ENCODE measurements around the gene ARMC5.

Gene ARMC5

DNA sequence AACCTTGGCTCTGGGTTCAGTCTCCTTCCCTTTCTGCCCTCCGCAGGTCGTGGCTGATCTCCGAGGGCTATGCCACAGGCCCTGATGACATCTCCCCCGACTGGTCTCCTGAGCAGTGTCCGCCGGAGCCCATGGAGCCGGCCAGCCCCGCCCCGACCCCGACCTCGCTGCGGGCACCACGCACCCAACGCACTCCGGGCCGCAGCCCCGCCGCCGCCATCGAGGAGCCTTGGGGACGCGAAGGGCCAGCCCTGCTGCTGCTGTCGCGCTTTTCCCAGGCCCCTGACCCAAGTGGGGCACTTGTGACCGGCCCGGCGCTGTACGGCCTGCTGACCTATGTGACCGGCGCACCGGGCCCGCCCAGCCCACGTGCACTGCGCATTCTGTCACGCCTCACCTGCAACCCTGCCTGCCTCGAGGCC, 5.1 kb downstream of the ARMC5 start:
- no peak for DNase-seq

DNA sequence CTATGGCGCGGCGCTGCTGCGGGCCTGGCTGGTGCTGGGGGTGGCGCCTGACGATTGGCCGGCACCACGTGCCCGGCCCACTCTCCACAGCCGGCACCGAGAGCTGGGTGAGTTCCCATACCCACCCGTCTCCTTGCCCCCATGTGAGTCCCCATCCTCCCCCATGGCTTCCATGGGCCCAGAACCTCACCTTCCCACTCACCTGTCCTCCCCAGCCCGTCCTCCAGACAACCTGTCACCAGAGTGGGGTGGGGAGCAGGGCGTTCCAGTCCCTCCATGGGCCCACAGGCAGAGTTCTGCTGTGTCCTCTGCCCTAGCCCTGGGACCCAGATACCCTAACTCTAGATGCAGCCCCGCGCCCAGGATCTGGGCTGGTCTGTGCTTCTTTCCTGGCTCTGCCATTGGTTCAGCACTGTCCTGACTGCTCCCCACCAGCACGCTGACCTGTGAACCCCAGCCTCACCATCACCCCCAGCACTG, 5.5 kb downstream of the ARMC5 start:
- DNase-seq, result no peak

DNA sequence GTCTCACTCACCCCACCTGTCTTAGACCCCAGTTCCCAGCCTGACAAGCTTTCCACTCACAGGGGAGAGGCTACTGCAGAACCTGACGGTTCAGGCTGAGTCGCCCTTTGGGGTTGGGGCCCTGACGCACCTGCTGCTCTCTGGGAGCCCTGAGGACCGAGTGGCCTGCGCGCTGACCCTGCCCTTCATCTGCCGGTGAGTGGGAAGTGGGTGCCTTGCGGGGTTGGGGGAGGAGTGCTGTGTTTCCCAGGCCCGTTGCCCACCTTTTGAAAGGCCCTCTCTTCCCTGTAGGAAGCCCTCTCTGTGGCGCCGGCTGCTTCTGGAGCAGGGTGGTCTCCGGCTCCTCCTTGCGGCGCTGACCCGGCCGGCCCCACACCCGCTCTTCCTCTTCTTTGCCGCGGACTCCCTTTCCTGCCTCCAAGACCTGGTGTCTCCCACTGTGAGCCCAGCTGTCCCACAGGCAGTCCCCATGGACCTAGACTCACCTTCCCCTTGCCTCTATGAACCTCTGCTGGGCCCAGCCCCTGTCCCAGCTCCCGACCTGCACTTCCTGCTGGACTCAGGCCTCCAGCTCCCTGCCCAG, 6.6 kb downstream of the ARMC5 start:
- DNase-seq, result no peak

DNA sequence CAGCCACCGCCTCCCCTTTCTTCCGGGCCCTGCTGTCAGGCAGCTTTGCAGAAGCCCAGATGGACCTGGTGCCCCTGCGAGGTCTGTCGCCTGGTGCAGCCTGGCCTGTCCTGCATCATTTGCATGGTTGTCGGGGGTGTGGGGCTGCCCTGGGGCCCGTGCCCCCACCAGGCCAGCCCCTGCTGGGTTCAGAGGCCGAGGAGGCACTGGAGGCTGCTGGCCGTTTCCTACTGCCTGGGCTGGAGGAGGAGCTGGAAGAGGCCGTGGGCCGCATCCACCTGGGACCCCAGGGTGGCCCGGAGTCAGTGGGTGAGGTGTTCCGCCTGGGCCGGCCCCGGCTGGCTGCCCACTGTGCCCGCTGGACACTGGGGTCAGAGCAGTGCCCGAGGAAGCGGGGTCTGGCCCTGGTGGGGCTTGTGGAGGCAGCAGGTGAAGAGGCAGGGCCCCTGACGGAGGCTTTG, 7.1 kb downstream of the ARMC5 start:
- DNase-seq, result no peak

DNA sequence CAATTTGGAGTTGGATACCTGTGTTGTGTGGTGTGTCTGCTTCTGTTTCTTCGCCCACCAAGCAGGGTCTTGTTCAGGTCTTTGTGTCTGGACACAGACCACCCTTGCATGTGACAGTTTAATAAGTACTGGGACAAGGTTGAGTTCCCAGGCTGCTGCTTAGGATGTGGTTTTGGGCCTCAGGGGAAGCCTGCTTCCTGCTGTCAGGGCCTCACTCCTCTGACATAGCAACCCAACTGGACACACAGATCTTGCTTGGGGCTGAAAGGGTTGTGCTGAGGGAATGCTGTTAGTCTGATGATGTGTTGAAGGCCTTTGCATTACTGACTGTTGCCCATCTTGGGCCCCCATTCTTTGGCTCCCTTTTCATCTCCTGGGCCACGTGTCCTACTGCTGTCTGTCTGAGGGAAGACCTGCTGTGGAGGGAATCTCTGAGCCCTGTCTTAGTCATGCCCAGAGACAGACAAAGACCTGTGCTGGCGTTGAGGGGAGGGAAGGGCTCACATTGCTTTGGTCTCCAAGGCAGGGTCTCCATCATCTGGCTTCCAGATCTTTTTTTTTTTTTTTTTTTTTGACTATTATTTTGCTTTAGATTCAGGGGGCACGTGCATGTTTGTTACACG, 8.0 kb downstream of the ARMC5 start:
- DNase-seq, result no peak

DNA sequence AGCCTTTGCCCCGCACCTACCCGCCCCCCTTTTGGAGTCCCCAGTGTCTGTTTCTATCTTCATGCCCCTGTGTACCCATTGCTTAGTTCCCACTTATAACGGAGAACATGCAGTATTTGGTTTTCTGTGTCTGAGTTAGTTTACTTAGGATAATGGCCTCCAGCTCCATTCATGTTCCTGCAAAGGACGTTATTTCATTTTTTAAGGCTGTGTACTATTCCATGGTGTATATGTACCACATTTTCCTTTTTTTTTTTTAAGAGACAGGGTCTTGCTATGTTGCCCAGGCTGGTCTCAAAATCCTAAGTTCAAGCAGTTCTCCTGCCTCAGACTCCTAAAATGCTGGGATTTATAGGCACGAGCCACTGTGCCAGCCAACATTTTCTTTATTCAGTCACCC, 8.6 kb downstream of the ARMC5 start:
- DNase-seq, result no peak

DNA sequence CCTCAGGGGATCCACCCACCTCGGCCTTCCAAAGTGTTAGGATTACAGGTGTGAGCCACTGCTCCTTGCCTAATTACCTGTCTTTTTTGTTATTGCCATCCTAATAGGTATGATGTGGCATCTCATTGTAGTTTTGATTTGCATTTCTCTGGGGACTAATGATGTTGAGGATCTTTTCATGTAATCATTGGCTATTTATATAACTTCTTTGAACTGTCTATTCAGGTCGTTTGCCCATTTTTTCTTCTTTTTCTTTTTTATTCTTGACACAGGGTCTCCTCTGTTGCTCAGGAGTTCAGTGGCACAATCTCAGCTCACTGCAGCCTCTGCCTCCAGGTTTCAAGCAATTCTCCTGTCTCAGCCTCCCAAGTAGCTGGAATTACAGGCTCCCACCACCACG, 11.3 kb downstream of the ARMC5 start:
- DNase-seq, result no peak

DNA sequence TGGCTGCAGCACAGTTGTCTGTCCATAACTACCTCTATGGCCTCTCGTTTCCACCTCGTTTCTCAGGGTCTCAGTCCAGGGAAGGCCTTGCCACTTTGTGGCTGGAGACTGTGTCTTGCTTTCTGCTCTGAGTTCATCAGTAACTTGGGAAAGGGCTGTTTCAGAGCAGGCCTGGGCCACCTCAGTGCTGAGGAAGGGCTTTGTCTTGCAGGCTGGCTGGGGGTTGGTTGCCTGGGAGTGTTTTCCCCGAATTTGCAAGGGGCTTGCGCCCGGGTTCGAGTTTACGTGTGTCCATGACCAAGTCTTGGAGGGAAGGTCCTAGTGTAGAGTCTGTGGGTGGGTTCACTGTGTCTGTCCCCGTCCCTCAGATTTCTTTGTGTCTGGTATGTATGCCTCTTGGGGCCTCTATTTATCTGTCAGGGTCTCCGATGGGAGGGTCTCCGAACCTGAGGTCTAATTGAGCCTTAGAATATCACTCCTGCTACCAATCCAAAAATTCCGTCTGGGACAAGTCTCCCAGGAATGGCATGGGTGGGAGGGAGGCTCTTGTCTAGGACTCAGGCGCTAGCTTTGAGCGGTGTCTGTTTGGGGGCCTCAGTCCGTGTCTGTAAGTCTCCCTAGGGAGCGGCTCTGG, 12.1 kb downstream of the ARMC5 start:
- DNase-seq, result no peak

DNA sequence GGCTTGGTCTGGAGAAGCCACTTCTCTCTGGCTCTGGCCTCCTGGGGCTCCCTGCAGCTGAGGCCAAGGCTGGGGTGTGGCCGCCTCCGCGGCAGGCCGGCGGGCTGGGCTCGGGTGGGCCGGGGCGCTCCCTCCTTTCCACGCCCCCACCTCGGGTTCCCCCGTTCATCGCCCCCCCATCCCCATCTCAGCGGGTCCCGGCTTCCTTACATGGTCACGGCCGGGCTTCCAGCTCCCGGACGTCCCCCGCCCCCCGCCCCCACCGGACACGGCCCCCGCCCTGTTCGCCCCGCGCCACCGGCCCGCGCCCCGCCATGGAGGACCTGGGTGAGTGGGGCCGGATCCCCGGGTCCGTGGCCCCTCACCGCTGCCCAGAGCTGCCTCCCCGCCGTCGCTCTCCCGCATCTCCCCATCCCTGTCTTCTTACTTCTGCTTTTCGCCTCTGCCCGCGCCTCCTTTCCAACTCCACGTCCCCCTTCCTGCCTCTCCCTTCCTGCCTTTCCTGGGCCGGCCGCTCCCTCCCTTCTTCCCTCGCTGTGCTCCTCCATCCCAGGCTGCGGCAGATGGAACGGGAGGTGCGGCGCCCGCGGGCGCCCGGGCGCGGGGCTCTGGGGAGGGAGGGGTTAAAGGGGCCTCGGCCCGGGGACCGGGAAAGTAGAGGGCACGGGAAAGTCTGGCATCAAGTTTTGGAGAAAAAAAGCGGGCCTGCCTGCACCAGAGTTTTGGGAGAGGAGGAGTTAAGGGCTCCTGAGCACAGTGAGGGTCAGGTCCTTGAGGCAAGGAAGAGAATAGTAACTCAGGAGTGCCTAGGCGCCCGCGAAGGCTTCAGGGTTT, 12.8 kb downstream of the ARMC5 start, which contains the start of gene TGFB1I1:
Gene TGFB1I1, plus strand, starts transcription at position 278 of the 834 bp plus-strand sequence. Its CDS starts 37 bp downstream, at position 315.
- DNase-seq, result no peak

DNA sequence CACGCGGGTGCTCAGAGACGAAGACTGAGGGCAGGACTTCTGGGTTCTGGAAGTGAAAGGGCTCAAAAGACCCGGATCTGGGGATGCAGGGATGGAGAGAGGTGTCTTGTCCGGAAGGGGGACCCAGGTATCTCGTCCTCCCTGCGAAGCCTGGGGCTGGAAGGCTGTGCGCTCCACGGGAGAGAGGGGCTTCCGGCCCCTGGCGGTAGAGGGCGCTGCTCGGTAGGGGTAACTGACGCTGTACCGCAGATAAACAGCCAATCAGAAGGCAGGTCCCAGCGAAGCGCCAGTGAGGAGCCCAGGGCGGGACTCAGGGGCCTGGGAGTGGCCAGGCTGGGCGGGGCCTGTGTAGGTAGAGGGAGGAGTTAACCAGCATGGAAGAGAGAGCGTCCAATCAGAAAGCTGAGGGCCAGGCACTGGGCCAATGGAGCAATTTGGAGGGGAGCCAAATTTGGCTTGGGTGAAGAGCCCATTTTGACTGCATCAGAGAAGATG, 13.5 kb downstream of the ARMC5 start:
- DNase-seq, result peak in 2 of 5 donors; percentile 30 to 71

DNA sequence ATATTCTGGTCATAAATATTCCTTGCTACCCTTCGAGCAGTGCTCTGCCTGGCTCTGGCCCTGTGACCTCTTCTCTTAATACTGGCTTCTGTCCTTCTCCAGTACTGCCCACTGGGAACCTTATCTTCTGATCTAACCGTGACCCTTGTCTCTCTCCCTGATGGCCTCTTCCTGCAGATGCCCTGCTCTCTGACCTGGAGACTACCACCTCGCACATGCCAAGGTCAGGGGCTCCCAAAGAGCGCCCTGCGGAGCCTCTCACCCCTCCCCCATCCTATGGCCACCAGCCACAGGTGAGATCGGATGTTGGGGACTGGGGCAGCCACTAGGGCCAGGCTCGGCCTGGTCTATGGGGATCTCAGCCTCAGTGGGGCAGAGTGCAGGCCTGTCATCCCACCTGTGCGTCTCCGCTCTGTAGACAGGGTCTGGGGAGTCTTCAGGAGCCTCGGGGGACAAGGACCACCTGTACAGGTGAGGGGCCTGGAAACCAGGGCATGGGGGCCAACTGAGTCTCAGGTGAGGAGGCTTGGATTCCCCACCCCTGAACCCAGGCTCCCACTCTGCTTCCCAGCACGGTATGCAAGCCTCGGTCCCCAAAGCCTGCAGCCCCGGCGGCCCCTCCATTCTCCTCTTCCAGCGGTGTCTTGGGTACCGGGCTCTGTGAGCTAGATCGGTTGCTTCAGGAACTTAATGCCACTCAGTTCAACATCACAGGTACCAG, 14.1 kb downstream of the ARMC5 start:
- DNase-seq, result no peak

DNA sequence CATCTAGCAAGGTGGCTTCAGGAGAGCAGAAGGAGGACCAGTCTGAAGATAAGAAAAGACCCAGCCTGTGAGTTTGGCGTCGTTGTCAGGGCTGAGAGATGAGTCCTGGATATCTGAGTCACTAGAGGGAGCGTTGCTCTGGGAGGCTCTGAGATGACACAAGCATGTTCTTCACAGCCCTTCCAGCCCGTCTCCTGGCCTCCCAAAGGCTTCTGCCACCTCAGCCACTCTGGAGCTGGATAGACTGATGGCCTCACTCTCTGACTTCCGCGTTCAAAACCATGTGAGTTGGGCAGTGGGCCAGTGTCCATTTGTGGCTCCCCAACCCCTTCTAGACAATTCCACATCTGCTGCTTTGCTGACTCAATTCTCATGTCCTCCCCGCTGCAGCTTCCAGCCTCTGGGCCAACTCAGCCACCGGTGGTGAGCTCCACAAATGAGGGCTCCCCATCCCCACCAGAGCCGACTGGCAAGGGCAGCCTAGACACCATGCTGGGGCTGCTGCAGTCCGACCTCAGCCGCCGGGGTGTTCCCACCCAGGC, 14.9 kb downstream of the ARMC5 start:
- no peak for DNase-seq

DNA sequence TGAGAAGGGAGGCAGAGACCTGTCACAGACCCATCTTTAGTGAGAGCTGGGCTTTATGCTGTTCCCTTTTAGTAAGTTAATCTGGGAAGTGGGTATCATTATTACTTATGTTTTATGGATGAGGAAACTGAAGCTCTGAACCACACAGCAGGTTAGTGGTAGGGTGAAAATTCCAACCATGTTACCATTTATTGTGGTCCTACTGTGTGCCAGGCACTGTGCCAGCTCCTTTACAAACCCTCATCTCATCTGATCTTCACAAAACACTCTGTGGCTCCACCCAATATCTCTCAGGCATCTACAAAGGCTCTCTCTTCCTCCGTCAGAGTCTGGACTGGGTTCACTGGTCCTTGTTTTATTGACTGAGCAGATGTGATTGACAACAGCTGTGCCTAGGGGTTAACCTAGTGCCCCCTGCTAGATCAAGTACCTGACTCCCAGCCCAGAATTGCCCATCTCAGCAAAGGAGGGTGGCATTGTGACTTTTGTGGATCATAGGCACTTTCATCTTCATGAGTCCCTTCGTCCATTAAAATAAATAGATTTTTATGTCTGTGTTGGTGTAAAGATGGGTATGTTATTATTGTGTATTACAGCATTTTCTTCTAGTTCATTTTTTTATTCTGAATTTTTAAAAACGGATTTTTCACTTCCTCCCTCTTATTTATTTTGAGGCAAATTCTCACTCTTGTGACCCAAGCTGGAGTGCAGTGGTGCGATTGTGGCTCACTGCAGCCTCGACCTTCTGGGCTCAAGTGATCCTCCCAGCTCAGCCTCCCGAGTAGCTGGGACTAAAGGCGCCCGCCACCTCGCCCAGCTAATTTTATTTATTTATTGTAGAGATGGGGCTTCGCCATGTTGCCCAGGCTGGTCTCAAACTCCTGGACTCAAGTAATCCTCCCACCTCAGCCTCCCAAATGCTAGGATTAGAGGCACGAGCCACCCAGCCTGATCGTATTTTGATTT, 15.8 kb downstream of the ARMC5 start:
- DNase-seq, result no peak

DNA sequence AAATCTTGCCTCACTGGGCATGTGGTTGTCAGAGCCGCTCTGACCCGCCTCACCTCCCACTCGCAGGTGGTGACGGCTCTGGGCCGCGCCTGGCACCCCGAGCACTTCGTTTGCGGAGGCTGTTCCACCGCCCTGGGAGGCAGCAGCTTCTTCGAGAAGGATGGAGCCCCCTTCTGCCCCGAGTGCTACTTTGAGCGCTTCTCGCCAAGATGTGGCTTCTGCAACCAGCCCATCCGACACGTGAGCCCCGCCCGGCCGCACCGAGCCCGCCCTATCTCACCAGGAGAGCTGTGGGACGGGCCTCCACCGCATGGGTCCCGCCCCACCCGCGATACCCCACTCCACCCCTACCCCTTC, 16.6 kb downstream of the ARMC5 start:
- no peak for DNase-seq

DNA sequence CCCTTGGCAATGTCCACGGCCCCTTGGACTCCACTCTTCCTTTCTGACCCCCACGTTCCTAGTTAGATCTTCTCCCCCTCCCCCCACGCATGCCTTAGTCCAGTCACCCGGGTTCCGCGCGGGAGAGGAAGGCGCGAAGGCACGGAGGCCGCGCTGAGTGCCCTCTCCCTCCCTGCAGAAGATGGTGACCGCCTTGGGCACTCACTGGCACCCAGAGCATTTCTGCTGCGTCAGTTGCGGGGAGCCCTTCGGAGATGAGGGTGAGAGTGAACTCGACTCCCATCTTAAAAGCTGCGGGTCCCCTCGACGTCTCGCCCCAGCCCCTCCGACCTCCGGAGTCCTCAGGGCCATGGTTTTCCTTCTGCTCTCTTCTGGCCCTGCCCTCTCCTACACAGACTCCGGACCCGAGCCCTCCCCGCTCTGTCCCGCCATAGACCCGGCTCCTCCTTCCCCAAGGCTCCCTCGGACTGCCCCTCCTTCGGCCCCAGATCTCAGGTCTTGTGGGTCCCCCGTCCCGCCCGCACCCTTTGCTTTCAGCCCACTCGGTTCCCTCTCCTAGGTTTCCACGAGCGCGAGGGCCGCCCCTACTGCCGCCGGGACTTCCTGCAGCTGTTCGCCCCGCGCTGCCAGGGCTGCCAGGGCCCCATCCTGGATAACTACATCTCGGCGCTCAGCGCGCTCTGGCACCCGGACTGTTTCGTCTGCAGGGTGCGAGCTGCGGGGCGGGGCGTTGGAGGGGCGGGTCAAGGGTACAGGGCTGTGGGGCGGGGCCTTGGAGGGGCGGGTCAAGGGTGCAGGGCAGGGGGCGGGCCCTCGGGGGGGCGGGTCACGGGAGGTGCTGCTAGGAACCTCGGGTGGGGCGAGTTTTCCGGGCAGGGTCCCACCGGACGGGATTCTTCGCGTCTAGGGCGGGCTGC, 17.3 kb downstream of the ARMC5 start:
- peak; percentile 81 to 91 (median 85) for DNase-seq

DNA sequence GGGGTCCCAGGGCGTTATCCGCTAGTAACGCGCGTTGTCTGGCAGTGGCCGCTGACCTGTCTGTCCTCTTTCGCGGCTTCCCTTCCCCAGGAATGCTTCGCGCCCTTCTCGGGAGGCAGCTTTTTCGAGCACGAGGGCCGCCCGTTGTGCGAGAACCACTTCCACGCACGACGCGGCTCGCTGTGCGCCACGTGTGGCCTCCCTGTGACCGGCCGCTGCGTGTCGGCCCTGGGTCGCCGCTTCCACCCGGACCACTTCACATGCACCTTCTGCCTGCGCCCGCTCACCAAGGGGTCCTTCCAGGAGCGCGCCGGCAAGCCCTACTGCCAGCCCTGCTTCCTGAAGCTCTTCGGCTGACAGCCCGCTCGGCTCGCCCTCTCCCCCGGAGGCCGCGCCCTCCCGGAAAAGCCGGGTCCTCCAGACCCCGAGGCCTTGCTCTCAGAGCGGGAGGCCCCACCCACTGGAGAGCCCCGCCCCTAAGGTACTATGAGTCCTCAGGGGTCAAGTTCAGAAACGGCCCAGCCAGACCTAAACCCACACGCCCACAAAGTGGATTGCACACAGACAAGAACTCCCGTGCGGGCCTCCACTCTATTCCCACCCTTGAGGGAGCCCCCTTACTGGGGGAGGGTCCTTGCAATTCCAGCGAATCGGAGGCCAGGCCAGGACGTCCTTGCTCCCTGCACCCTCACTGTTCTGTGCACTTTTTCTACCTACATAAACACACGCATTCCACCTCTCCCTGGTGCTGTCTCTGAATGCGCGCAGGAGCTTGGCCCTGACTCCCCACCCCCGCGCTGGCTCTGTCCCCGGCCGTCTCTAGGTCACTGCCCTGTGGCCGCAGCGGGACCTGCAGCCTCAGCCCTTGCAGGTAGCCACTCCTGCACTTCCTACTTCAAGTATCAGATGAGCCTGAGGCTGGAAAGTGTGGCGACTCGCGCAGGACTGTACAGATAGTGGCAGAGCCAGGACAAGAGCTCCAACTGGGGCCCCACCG, 18.2 kb downstream of the ARMC5 start:
- peak in 2 of 5 donors; percentile 17 to 53 for DNase-seq

DNA sequence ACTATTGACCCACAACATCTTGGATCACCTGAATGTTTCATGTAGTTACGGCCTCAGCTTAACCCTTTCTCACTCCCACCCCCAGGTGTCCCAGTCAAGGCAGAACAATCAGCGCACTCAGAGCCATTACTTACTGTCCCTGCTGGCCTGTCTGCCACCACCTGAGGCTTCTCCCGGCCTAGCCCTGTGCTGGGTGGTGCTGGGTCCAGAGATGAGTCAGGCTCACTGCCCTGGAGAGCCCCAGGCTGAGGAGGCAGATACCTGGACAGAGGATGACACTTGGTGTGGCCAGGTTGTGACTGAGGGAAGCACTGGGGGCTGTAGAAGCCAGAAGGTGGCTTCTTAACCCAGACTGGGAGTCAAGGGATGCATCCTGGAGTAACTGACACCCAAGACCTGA, 19.7 kb downstream of the ARMC5 start:
- no peak for DNase-seq

DNA sequence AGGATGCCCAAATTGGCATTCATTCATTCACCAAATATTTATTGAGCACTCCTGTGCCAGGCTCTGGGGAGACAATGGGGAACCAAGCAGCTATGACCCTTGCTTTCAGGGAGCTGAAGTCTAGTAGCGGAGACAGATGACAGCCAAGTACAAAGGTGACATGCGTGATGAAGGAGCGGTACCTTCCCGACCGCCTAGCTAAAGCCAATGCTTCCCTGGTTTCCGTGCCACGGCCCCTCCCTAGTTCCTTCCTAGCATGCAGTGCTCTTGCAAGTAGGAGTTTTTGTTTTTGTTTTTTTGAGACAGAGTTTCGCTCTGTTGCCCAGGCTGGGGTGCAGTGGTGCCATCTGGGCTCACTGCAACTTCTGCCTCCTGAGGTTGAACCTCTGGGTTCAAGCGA, 20.4 kb downstream of the ARMC5 start:
- DNase-seq, result no peak

Measured in T-helper 1 cell (primary cell).